B cell (primary cell): Measurements from ENCODE around the gene ECI1. TPM values are rescaled to one million over a fixed set of nuclear protein-coding genes. Genes with fewer than 3 reads are reported as not detected.

ENCODE experiments used
- ATAC-seq: fragments of 200-7000 bp; cut with Tn5 transposase; one replicate; pipeline ENCODE4 v1.10.0; 2021; ENCODE audit warnings: low read depth, mild to moderate bottlenecking, moderate number of reproducible peaks, moderate library complexity
- CTCF ChIA-PET: fragments of 350-600 bp; sonication (Branson Sonifier 250); formaldehyde crosslinking; loops from one replicate; lab custom pipeline; 2021; ENCODE audit warnings: antibody characterized with exemption, inconsistent platforms; lab: Charles Lee
- POLR2A ChIA-PET: fragments of 350-600 bp; sonication (Branson Sonifier 250); formaldehyde crosslinking; loops from one replicate; lab custom pipeline; 2021; ENCODE audit warnings: antibody characterized with exemption; lab: Charles Lee
- DNase-seq: peaks from one replicate; pipeline ENCODE4 v3.0.0; 2013
- H2AFZ ChIP-seq: 2 replicates; pipeline ENCODE4 v1.6.1; 2012; ENCODE audit warnings: mild to moderate bottlenecking, low read depth, low read length; ENCODE audit not compliant: insufficient read depth, poor library complexity, severe bottlenecking
- H3K27ac ChIP-seq, 2 donors: 1 replicate in 1 of 2; 2 replicates in 1 of 2; pipeline ENCODE4 v1.5.1; 2012 to 2013; ENCODE audit warnings: low read length in 2 of 2, mild to moderate bottlenecking in 2 of 2, moderate library complexity in 1 of 2
- H3K27me3 ChIP-seq, 4 experiments: fragments of 200-600 bp in 1 of 4; sonication (generic) in 1 of 4; replicated peaks in 1 of 4; 1 replicate in 2 of 4; 2 replicates in 2 of 4; pipeline versions ENCODE4 v1.6.1 to v1.7.0; 2013 to 2016; ENCODE audit warnings: low read length in 3 of 4, mild to moderate bottlenecking in 2 of 4, mixed read lengths in 1 of 4, moderate library complexity in 1 of 4; ENCODE audit not compliant: insufficient read depth in 4 of 4, control insufficient read depth in 3 of 4; ENCODE audit errors: control extremely low read depth in 1 of 4
- H3K36me3 ChIP-seq, 2 experiments: replicated peaks in 1 of 2; 1 replicate in 1 of 2; 2 replicates in 1 of 2; pipeline versions ENCODE4 v1.6.1 to v1.7.1; 2013; ENCODE audit warnings: low read length in 1 of 2; ENCODE audit not compliant: insufficient read depth in 2 of 2, control insufficient read depth in 1 of 2; ENCODE audit errors: control extremely low read depth in 1 of 2, extremely low read depth in 1 of 2
- H3K4me1 ChIP-seq, 2 donors: fragments of 200-600 bp in 1 of 2; sonication (generic) in 1 of 2; 1 replicate in 1 of 2; 2 replicates in 1 of 2; pipeline versions ENCODE4 v1.5.1 to v1.6.1; 2013 to 2017; ENCODE audit warnings: low read length in 2 of 2; ENCODE audit not compliant: control insufficient read depth in 2 of 2, insufficient read depth in 2 of 2
- H3K4me2 ChIP-seq: replicated peaks from 2 replicates; pipeline ENCODE3; 2012; ENCODE audit warnings: mild to moderate bottlenecking, low read depth, low read length; ENCODE audit not compliant: poor library complexity, severe bottlenecking
- H3K4me3 ChIP-seq, 5 experiments: fragments of 200-600 bp in 1 of 5; sonication (generic) in 1 of 5; 1 replicate in 3 of 5; 2 replicates in 2 of 5; pipeline versions ENCODE4 v1.5.1 to v1.7.0; 2011 to 2016; ENCODE audit warnings: low read length in 4 of 5, mild to moderate bottlenecking in 4 of 5, low read depth in 2 of 5, control low read depth in 1 of 5, moderate library complexity in 1 of 5; ENCODE audit not compliant: insufficient read depth in 1 of 5; ENCODE audit errors: control extremely low read depth in 1 of 5, extremely low read depth in 1 of 5
- H3K79me2 ChIP-seq: fragments of 200-600 bp; sonication (generic); one replicate; pipeline ENCODE4 v1.6.0; 2016; ENCODE audit warnings: low read length; ENCODE audit not compliant: control insufficient read depth, insufficient read depth
- H3K9ac ChIP-seq: fragments of 200-600 bp; sonication (generic); 2 replicates; pipeline ENCODE4 v1.6.1; 2017; ENCODE audit warnings: mild to moderate bottlenecking, low read length, moderate library complexity
- H3K9me3 ChIP-seq, 3 donors: one replicate each; pipeline versions ENCODE4 v1.6.1 to v1.7.1; 2013; ENCODE audit warnings: low read length in 2 of 3; ENCODE audit not compliant: control insufficient read depth in 2 of 3, insufficient read depth in 1 of 3; ENCODE audit errors: control extremely low read depth in 1 of 3
- H4K20me1 ChIP-seq: 2 replicates; pipeline ENCODE4 v1.6.0; 2012; ENCODE audit warnings: mild to moderate bottlenecking, low read length; ENCODE audit not compliant: insufficient read depth, control insufficient read depth, poor library complexity, severe bottlenecking
- H3K27ac Mint-ChIP-seq: one replicate; pipeline ENCODE4 v1.8.0; 2021; ENCODE audit warnings: mixed read lengths
- H3K27me3 Mint-ChIP-seq: one replicate; pipeline ENCODE4 v1.8.0; 2021; ENCODE audit warnings: mixed read lengths
- H3K4me1 Mint-ChIP-seq: one replicate; pipeline ENCODE4 v1.8.0; 2021; ENCODE audit warnings: mixed read lengths
- H3K4me3 Mint-ChIP-seq: one replicate; pipeline ENCODE4 v1.8.0; 2021; ENCODE audit warnings: mixed read lengths
- H3K9me3 Mint-ChIP-seq: one replicate; pipeline ENCODE4 v1.8.0; 2022; ENCODE audit warnings: mixed read lengths; ENCODE audit not compliant: insufficient read depth
- EZH2 ChIP-seq: IDR thresholded peaks from 2 replicates; pipeline ENCODE4 v1.6.1; 2012; ENCODE audit warnings: borderline replicate concordance, low read depth, mild to moderate bottlenecking, moderate library complexity, low read length; ENCODE audit not compliant: insufficient read depth, poor library complexity, severe bottlenecking
- WGBS: methylation state at CpG from one replicate; pipeline ENCODE4 v1.1.5; 2013; ENCODE audit warnings: missing lambda C conversion rate; ENCODE audit not compliant: insufficient coverage; 5-methylcytosine and 5-hydroxymethylcytosine counted together
- intact Hi-C: fragments of 100-400 bp; cut with micrococcal nuclease; formaldehyde crosslinking; loops from one replicate; pipeline ENCODE4 v1.10.0; 2022
- polyA plus RNA-seq: library from polyadenylated mRNA; depleted of rRNA; stranded (reverse); fragments of >200 nt; gene quantifications from 2 replicates; pipeline ENCODE4 v1.2.3, GENCODE V29; 2012
- total RNA-seq, 2 donors: library from RNA; stranded (reverse); fragments of 120-200 nt in 1 of 2; gene quantifications; 1 replicate in 1 of 2; 2 replicates in 1 of 2; pipeline versions ENCODE4 v1.2.3 to v1.2.4, GENCODE V29; 2013 to 2022
- TF ChIP-seq, protein P1 (sequence below): fragments of 200-600 bp; IDR thresholded peaks from one replicate; pipeline ENCODE4 v1.8.0; 2022; ENCODE audit warnings: antibody characterized with exemption, mild to moderate bottlenecking

Gene ECI1
- total and polyA plus RNA-seq, 2 donors (not counting 1 experiment from before 2014, with no cell fraction given): 34.3 to 38.4 TPM

DNA sequence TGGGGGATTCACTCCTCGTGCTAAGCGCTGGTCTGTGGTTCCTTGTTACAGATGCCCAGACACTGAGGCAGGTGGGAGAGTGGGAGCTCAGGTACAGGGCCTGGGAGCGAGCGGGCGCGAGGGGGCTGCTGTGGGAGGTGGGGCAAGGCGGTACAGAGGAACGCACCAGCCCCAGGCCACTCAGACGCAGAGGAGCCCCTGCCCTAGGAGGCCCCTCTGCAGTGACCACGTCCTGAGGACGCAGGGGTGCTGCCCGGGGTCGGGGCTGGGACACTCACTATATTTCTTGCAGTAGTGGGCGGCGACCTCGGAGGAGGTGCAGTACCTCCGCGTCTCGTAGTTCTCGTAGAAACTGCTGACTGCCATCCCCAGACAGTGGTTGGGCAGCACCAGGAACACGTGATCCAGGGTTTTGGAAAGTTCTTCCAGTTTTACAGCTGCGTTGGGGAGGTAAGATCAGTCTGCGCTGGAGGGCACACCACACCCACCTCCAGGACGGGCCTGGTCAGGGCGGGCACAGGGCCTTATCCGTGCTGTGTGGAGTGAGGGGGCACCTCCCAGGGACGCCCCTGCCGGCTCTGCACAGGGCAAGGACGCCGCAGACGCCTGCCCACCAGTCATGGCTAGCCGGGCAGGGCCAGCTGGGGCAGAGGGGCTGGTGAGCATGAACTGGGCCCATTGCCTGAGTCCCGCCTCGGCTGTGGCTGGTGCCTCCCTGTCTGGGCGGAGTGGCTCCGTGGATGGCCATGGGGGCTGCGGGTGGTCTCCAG is 32.8 kb upstream of the ECI1 start:
- H2AFZ ChIP-seq: no peak overlapping the region
- Mint-ChIP-seq H3K9me3 (no peaks in the 10 kb centered on the region), H3K4me3 (no peak overlapping the region), H3K4me1 (no peaks in the 10 kb centered on the region), H3K27me3 (no peaks in the 10 kb centered on the region), H3K27ac (no peak overlapping the region)
- ChIA-PET POLR2A (no interaction called here), CTCF (no interaction called here)
- WGBS: 93% methylated on average over 35 of the region's 37 CpGs
- no peaks in the 10 kb centered on the region for H4K20me1 ChIP-seq
- H3K4me3 ChIP-seq: no peak overlapping the region
- no peak for DNase-seq
- TF ChIP-seq, protein P1, sequence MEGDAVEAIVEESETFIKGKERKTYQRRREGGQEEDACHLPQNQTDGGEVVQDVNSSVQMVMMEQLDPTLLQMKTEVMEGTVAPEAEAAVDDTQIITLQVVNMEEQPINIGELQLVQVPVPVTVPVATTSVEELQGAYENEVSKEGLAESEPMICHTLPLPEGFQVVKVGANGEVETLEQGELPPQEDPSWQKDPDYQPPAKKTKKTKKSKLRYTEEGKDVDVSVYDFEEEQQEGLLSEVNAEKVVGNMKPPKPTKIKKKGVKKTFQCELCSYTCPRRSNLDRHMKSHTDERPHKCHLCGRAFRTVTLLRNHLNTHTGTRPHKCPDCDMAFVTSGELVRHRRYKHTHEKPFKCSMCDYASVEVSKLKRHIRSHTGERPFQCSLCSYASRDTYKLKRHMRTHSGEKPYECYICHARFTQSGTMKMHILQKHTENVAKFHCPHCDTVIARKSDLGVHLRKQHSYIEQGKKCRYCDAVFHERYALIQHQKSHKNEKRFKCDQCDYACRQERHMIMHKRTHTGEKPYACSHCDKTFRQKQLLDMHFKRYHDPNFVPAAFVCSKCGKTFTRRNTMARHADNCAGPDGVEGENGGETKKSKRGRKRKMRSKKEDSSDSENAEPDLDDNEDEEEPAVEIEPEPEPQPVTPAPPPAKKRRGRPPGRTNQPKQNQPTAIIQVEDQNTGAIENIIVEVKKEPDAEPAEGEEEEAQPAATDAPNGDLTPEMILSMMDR: no peak
- no peak for TF ChIP-seq EZH2
- ATAC-seq: no peak
- intact Hi-C loops: no loop called here
- H3K4me2 ChIP-seq: no peak overlapping the region
- no peaks in the 10 kb centered on the region for H3K4me1 ChIP-seq
- no peaks in the 10 kb centered on the region for H3K79me2 ChIP-seq
- no peak overlapping the region for H3K27ac ChIP-seq
- H3K9ac ChIP-seq: no peak overlapping the region
- H3K9me3 ChIP-seq: no peaks in the 10 kb centered on the region
- H3K27me3 ChIP-seq: no peaks in the 10 kb centered on the region
- H3K36me3 ChIP-seq: no peaks in the 10 kb centered on the region

DNA sequence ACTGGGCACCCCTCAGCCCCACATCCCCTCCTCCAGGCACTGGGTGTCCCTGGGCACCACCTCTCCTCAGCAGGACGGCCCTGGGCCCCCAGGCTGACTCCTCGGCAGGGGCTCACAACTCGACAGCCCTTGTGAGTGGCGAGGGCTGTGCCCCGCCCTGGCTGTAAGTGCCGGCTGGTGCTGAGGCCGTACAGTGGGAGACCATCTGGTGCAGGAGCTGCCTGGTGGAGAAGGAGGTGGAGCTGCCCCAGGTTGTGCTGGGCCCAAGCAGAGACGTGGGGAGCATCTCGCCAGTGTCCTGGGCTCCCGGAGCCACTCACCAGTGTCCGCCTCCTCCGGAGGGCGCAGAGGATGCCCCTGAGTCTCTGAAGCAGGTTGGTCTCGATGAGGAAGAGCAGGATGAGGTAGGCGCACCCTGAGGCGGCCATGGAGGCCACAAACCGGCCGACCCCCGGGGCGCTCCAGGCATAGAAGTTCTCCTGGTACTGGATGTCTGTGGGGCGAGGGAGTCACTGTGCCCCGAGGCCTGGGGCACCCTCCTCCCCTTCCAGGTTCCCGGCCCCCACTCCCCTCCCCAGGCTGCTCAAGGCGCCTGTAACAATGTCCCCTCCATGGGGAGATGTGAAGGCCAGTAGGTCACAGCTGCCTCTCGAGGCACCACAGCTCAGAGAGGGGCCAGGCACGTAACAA is 31.6 kb upstream of the ECI1 start:
- no peak overlapping the region for H3K4me3 Mint-ChIP-seq
- intact Hi-C loops: no loop called here
- ChIA-PET POLR2A (no interaction called here), CTCF (no interaction called here)
- DNase-seq (no peak), ATAC-seq (no peak)
- Histone ChIP-seq H3K4me3 (no peak overlapping the region), H3K79me2 (no peaks in the 10 kb centered on the region), H3K9me3 (no peaks in the 10 kb centered on the region), H3K27ac (no peak overlapping the region), H3K36me3 (no peaks in the 10 kb centered on the region), H2AFZ (no peak overlapping the region), H3K9ac (no peak overlapping the region), H3K27me3 (no peaks in the 10 kb centered on the region), H3K4me1 (no peaks in the 10 kb centered on the region), H4K20me1 (no peaks in the 10 kb centered on the region), H3K4me2 (no peak overlapping the region)
- 92% methylated on average over 13 of the region's 26 CpGs for WGBS
- no peaks in the 10 kb centered on the region for H3K9me3 Mint-ChIP-seq
- no peaks in the 10 kb centered on the region for H3K4me1 Mint-ChIP-seq
- H3K27ac Mint-ChIP-seq: no peak overlapping the region
- TF ChIP-seq, protein P1: no peak
- no peak for TF ChIP-seq EZH2
- no peaks in the 10 kb centered on the region for H3K27me3 Mint-ChIP-seq
